MM.1S (cell line): ENCODE data around the gene GAB1.

Source experiments
- DNase-seq: peaks from one replicate; pipeline ENCODE4 v3.0.0-alpha.2; 2015
- H2AFZ ChIP-seq: fragments of 300-600 bp; sonication (generic); 2 replicates; pipeline ENCODE4 v1.6.0; 2016; ENCODE audit warnings: antibody characterized with exemption, low read length
- H3F3A ChIP-seq: fragments of 300-600 bp; sonication (generic); 2 replicates; pipeline ENCODE4 v1.6.1; 2016; ENCODE audit warnings: mild to moderate bottlenecking, antibody characterized with exemption, low read length, moderate library complexity, mixed read lengths; ENCODE audit not compliant: insufficient read depth
- H3K27ac ChIP-seq: fragments of 300-600 bp; sonication (generic); 2 replicates; pipeline ENCODE4 v1.5.1; 2016; ENCODE audit warnings: mild to moderate bottlenecking, low read length
- H3K27me3 ChIP-seq: fragments of 300-600 bp; sonication (generic); replicated peaks from 2 replicates; pipeline ENCODE4 v1.6.0; 2016; ENCODE audit warnings: low read length; ENCODE audit not compliant: insufficient read depth
- H3K36me3 ChIP-seq: fragments of 300-600 bp; sonication (generic); replicated peaks from 2 replicates; pipeline ENCODE4 v1.6.1; 2016; ENCODE audit warnings: mild to moderate bottlenecking, low read length, mixed read lengths; ENCODE audit not compliant: insufficient read depth
- H3K4me1 ChIP-seq: fragments of 300-600 bp; sonication (generic); 2 replicates; pipeline ENCODE4 v1.6.1; 2016; ENCODE audit warnings: low read length, mixed read lengths
- H3K4me2 ChIP-seq: fragments of 300-600 bp; sonication (generic); 2 replicates; pipeline ENCODE4 v1.6.0; 2016; ENCODE audit warnings: low read depth, low read length
- H3K4me3 ChIP-seq: fragments of 300-600 bp; sonication (generic); 2 replicates; pipeline ENCODE4 v1.5.1; 2016; ENCODE audit warnings: low read length, mixed read lengths
- H3K79me2 ChIP-seq: fragments of 300-600 bp; sonication (generic); 2 replicates; pipeline ENCODE4 v1.6.1; 2016; ENCODE audit warnings: mixed run types, low read length, mixed read lengths
- H3K9ac ChIP-seq: fragments of 300-600 bp; sonication (generic); 2 replicates; pipeline ENCODE4 v1.6.1; 2016; ENCODE audit warnings: low read length, mixed read lengths
- H3K9me2 ChIP-seq: fragments of 300-600 bp; sonication (generic); replicated peaks from 2 replicates; pipeline ENCODE4 v1.6.1; 2016; ENCODE audit warnings: mild to moderate bottlenecking, low read length, mixed read lengths; ENCODE audit not compliant: insufficient read depth
- H3K9me3 ChIP-seq: fragments of 300-600 bp; sonication (generic); replicated peaks from 2 replicates; pipeline ENCODE4 v1.6.1; 2016; ENCODE audit warnings: mild to moderate bottlenecking, low read length, mixed read lengths; ENCODE audit not compliant: insufficient read depth
- H4K20me1 ChIP-seq: fragments of 300-600 bp; sonication (generic); 2 replicates; pipeline ENCODE4 v1.6.1; 2016; ENCODE audit warnings: mild to moderate bottlenecking, low read length, moderate library complexity, mixed read lengths; ENCODE audit not compliant: insufficient read depth
- CTCF ChIP-seq: fragments of 300-600 bp; sonication (generic); IDR thresholded peaks from 2 replicates; pipeline ENCODE4 v1.5.1; 2016; ENCODE audit warnings: antibody characterized with exemption, low read length, mixed read lengths
- EZH2 ChIP-seq: fragments of 300-600 bp; sonication (generic); optimal IDR thresholded peaks from 2 replicates; pipeline ENCODE3; 2017; ENCODE audit warnings: low read depth, mild to moderate bottlenecking, antibody characterized with exemption, low read length, mixed read lengths
- EZH2phosphoT487 ChIP-seq: fragments of 300-600 bp; sonication (generic); IDR thresholded peaks from 2 replicates; pipeline ENCODE4 v1.6.1; 2018; ENCODE audit warnings: antibody characterized with exemption, low read length

Gene GAB1

DNA sequence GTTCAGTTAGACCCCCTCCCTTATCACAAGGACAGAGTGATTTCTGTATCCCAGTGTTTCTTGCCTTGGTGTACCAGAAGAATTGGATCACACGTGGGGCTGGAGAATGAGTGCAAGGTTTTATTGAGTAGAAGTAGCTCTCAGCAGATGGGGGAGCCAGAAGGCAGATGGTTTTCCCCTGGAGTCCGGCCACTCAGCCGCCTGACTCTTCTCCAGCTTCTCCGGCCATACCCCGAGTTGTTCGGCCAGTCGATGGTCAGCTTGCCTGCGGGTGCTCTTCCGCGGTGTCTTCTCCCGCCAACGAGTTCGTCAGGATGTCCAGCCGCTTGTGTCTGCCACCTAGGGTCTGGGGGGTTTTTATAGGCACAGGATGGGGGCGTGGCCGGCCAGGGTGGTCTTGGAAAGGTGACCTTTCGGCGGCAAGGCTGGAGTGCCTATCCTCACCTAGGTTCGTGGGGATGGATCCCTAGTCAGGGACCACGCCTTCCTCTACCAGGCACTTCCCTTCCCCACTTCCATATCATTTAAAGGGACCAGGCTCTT lies 14.5 kb downstream of the GAB1 start:
- no peaks in the 10 kb centered on the region for H3K9me2 ChIP-seq
- peak overlapping the region; percentile 98; the same call in 1 of the 2 replicates for H3K27ac ChIP-seq
- peaks cover 47% of the 10 kb centered on the region for H3K4me1 ChIP-seq
- 0 out of 2 replicates have a peak, but pooled peaks cover under 1% of the 10 kb centered on the region for H4K20me1 ChIP-seq
- H3K9ac ChIP-seq, result no peak overlapping the region
- no peak overlapping the region for H2AFZ ChIP-seq
- H3K4me3 ChIP-seq, result no peak overlapping the region
- H3K79me2 ChIP-seq, result no peaks in the 10 kb centered on the region; the same call in 1 of the 2 replicates
- H3K27me3 ChIP-seq, result no peaks in the 10 kb centered on the region
- 0 out of 2 replicates have a peak, but pooled peaks cover 4% of the 10 kb centered on the region for H3K36me3 ChIP-seq
- TF ChIP-seq EZH2phosphoT487 (no peak), EZH2 (no peak), CTCF (no peak)
- peaks cover 46% of the 10 kb centered on the region for H3F3A ChIP-seq
- DNase-seq, result no peak
- H3K4me2 ChIP-seq, result peak overlapping the region; percentile 79
- H3K9me3 ChIP-seq, result no peaks in the 10 kb centered on the region

- H3K9me2 ChIP-seq, result no peaks in the 10 kb centered on the region
- TF ChIP-seq CTCF, result no peak
- TF ChIP-seq EZH2, result no peak
- no peak for TF ChIP-seq EZH2phosphoT487
- H3K9ac ChIP-seq, result peak overlapping the region; percentile 86; the same call in 1 of the 2 replicates
- H3F3A ChIP-seq, result peaks cover 53% of the 10 kb centered on the region
- 0 out of 2 replicates have a peak, but pooled peaks cover 4% of the 10 kb centered on the region for H3K36me3 ChIP-seq
- peaks cover 44% of the 10 kb centered on the region for H3K4me1 ChIP-seq
- no peak overlapping the region for H2AFZ ChIP-seq
- no peaks in the 10 kb centered on the region for H3K27me3 ChIP-seq
- peak overlapping the region; percentile 79 for H3K4me2 ChIP-seq
- H3K4me3 ChIP-seq, result peak overlapping the region; percentile 35; the same call in 1 of the 2 replicates
- no peaks in the 10 kb centered on the region for H4K20me1 ChIP-seq
- H3K27ac ChIP-seq, result peak overlapping the region; percentile 98
- no peak for DNase-seq
- no peaks in the 10 kb centered on the region for H3K9me3 ChIP-seq
- H3K79me2 ChIP-seq, result no peaks in the 10 kb centered on the region; the same call in 1 of the 2 replicates
Measured at GRCh38 chr4:143351774-143352451, 15.2 kb downstream of the GAB1 start.

- Histone ChIP-seq H3K27ac (peak overlapping the region; percentile 98), H3K9me3 (no peaks in the 10 kb centered on the region), H3K27me3 (no peaks in the 10 kb centered on the region), H3K79me2 (peaks cover under 1% of the 10 kb centered on the region; the same call in 1 of the 2 replicates), H4K20me1 (no peaks in the 10 kb centered on the region), H3K4me1 (peaks cover 41% of the 10 kb centered on the region), H3K9ac (peak overlapping the region; percentile 86; the same call in 1 of the 2 replicates), H3K9me2 (no peaks in the 10 kb centered on the region), H3F3A (peaks cover 61% of the 10 kb centered on the region), H3K4me2 (peak overlapping the region; percentile 79), H3K36me3 (no peaks in the 10 kb centered on the region), H3K4me3 (peak overlapping the region; percentile 47), H2AFZ (no peak overlapping the region)
- TF ChIP-seq EZH2 (no peak), CTCF (no peak), EZH2phosphoT487 (no peak)
- DNase-seq, result no peak
Measured at GRCh38 chr4:143352720-143353119, 16.0 kb downstream of the GAB1 start.
